ENCODE measurements around the gene MS4A6E.

MS4A6E gene

GRCh38 chr11:60376601-60377000 is 49.5 kb downstream of the MS4A6E start:
- DNase-seq, result no peak

GRCh38 chr11:60377401-60378136 is 50.5 kb downstream of the MS4A6E start:
- peak; percentile 93 to 99 for DNase-seq

- peak; percentile 91 to 98 for DNase-seq
Observed at GRCh38 chr11:60378354-60378753, 51.3 kb downstream of the MS4A6E start, which contains the start of gene MS4A7. MS4A7 (plus strand) TSS chr11:60378532; CDS start chr11:60383142, 4,610 bp downstream.

- DNase-seq, result peak; percentile 63 to 87
Observed at GRCh38 chr11:60389279-60389910, 62.3 kb downstream of the MS4A6E start.

- peak in 1 of 2 donors; percentile 31 for DNase-seq
Observed at GRCh38 chr11:60390419-60390818, 63.4 kb downstream of the MS4A6E start.
